KBM-7 (cell line): ENCODE results near the gene PPP1R16B.
"Not testable (repeated sequence)": the region's sequence is repeated elsewhere in the genome, so short reads cannot be mapped to it uniquely, and the experiment has no call there.

Experiments used
- DNase-seq: peaks from one replicate; pipeline ENCODE4 v3.0.0-alpha.2; 2015
- in situ Hi-C: fragments of 300-500 bp; cut with MboI; formaldehyde crosslinking; loops from 2 replicates; pipeline ENCODE4 v1.14.3; 2020; ENCODE audit warnings: low sequenced_read_pairs, low pct_unique_long_range_greater_than_20kb, mixed read lengths

Gene PPP1R16B

DNA sequence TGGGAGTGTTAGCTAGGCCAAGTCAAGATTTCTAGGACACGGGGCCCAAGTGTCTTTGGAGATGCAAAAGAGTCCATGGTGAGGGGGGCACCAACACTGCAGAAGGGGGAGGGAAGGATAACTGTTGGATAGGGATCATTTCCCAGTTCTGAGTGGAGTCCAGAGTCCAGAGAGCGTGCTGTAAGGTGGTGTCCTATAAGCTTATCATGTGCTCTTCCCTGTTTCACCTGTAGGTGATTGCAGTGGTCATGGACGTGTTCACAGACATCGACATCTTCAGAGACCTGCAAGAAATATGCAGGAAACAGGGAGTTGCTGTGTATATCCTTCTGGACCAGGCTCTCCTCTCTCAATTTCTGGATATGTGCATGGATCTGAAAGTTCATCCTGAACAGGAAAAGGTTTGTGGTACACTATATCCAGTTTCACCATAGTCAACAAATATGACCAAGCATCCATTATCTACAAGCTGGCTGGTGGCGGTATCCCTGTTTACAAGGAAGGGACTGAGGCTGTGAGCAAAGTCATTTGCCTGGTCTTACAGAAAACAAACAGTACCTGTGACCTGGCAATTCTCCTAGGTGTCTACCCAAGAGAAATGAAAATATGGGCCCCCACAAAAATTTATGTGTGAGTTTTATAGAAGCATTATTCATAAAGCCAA lies 136.4 kb downstream of the PPP1R16B start:
- in situ Hi-C loops, result no loop called here
- DNase-seq, result no peak

DNA sequence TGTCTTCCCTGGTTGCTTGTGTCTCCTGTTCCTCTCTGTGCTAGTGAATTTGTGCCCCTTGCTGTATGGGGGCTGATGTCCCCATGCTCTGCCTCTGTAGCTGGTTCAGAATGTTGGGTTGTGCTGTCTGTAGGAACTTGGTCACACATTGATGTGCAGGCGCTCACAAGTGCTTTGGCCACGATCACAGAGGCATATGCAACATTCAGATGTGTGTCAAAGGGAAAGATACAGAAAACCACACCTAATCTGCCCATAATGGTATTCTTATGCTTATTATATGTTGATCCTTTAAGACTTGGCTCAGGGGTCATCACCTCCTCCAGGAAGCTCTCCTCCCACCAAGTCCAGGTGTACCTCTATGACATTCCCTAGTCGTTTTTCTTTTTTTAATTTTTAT lies 139.5 kb downstream of the PPP1R16B start:
- in situ Hi-C loops, result no loop called here
- no peak for DNase-seq

DNA sequence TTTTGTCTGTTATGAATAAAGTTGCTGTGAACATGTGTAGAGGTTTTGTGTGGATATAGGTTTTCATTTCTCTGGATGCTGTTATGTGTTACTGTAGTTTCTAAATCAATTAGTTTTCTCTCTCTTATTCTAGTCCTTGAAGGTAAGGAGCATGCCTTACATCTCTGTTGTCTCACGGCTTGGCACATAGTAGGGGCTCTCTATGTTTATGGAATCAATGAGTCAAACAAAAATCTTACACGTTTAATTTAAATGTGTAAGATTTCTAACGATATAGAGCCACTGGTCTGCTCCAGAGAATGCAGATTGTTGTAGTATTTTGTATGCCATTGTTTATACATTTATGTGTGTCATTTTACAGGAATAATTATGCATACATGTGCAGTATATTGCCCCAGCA lies 141.3 kb downstream of the PPP1R16B start:
- in situ Hi-C loops, result no loop called here
- no peak for DNase-seq

DNA sequence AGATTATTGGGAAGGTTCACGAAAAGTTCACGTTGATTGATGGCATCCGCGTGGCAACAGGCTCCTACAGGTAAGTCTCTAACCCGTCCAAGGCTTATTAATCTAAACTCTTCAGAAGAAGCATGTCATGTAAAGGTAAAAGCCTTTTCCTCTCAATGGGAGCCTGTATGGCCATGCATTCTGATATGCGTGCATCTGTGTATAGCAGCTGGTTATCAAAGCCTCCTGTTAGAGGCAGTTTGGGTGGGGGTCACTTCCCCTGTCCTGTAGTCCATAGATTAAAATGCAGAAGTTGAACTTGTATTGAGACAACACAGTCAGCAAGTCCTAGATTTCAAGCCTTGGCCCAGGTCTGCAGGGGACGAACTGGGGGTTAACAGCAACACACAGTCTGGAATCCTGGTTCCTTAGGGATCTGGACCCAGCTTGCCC lies 142.4 kb downstream of the PPP1R16B start:
- DNase-seq, result peak; percentile 19
- in situ Hi-C loops, result no loop called here

DNA sequence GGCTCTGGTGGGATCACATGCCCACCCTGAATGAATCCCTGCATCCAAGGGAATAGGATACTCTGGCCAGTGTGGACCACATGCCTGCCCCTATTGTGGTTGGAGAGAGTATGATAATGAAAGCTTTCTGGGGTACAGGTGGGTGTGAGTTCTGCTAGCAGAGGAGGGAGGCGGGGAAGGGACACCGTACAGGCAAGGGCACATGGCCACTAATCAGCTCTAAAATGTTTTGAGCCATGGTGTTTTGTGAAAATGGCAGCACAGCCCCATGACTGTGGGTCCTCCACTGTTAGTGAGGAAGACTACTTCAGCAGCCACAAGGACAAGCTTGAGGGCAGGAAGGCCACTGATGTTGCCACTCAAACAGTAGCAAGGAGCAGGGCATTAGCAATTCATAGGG lies 144.8 kb downstream of the PPP1R16B start:
- DNase-seq, result no peak
- in situ Hi-C loops, result no loop called here

DNA sequence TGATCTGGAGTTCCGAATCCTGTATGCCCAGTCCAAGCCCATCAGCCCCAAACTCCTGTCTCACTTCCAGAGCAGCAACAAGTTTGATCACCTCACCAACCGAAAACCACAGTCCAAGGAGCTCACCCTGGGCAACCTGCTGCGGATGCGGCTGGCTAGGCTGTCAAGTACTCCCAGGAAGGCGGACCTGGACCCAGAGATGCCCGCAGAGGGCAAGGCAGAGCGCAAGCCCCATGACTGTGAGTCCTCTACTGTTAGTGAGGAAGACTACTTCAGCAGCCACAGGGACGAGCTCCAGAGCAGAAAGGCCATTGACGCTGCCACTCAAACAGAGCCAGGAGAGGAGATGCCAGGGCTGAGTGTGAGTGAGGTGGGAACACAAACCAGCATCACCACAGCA lies 146.1 kb downstream of the PPP1R16B start:
- in situ Hi-C loops, result no loop called here
- no peak for DNase-seq

DNA sequence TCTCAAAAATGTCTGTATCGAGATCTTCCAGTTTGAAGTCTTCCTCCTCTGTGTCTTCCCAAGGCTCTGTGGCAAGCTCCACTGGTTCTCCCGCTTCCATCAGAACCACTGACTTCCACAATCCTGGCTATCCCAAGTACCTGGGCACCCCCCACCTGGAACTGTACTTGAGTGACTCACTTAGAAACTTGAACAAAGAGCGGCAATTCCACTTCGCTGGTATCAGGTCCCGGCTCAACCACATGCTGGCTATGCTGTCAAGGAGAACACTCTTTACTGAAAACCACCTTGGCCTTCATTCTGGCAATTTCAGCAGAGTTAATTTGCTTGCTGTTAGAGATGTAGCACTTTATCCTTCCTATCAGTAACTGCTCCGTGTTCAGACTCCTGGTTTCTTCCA lies 146.7 kb downstream of the PPP1R16B start:
- in situ Hi-C loops, result no loop called here
- DNase-seq, result no peak

DNA sequence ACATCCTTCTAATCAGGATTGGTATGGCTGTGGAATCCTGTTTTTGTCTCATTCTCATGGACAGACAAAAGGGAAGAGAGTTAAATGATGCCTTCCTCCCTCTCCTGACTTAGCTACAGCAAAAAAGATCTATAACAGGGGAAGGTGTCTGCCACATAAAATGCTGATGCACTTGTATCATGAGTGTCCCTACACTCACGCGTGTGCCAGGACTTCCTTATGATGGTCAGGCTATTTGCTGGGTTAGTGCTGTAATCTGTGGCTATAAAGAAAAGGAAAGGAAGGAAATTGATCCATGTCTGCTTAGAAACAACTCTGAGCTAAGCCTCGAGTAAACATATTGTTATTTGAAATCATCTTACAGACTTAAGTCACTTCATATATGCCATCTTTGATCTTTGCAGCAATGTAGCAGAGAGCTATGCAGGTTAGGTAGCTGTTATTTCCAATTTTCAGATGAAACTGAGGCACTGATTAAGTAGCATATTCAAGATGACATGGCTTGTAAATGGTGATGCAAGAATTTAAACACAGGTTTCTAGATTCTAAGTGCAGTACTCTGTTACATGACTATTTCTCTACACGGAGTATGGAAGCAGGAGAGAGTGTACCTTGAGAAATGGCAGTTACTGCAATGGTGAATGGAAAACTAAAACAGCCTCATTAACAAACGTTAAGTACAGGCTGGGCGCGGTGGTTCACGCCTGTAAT lies 148.3 kb downstream of the PPP1R16B start:
- DNase-seq, result no peak
- in situ Hi-C loops, result no loop called here

DNA sequence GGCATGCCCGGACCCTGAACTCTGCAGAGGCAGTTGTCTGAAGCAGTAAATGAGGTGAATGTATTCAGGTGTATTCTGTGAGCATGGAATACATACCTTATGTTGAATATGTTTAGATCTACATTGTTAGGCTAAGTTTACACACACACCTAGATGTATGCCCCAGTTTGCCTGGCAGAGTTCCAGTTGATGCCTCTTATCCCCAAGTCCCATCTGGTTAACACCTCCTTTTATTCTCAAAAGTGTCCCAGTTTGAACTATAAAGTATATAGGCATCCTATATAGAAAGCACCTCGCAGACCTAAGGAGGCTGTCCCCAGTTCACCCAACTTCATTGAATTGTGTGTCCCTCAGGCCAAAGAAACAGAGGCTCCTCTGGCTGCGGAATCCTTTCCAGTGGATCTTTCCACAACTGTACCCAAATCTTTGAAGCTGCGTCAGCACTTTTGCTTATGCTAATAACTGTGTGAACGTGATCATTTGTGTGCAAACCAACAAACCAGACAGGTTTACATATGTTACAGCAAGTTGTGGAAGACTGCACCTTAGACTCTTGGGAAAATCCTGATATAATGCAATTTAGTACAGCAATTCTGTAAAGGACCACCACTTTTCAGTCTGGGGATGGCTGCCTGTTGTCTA lies 151.9 kb downstream of the PPP1R16B start:
- no peak for DNase-seq
- in situ Hi-C loops, result no loop called here

DNA sequence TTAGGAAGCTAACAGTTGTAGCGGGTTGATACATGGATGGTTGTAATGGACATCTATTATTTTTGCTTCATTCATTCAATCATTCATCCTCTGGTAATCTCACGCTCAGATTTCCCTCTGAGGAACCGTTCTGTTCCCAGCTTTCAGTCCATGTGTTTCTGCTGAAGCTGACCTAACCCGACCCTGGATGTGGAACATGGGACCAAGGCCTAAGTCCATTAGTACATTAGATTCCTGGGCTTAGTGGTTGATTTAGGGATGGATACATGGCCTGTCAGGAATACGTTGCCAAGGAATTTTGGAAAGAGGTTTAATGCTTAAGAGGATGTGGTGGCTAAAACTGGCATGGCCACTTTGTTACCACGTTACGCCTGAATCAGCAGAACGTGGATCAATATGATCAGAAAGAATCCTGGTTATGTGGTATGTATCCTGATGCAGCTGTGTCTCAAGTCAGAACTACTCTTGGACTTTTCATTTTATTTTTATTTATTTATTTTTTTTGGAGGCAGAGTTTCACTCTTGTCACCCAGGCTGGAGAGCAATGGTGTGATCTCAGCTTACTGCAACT lies 152.5 kb downstream of the PPP1R16B start:
- no peak for DNase-seq
- in situ Hi-C loops, result no loop called here

DNA sequence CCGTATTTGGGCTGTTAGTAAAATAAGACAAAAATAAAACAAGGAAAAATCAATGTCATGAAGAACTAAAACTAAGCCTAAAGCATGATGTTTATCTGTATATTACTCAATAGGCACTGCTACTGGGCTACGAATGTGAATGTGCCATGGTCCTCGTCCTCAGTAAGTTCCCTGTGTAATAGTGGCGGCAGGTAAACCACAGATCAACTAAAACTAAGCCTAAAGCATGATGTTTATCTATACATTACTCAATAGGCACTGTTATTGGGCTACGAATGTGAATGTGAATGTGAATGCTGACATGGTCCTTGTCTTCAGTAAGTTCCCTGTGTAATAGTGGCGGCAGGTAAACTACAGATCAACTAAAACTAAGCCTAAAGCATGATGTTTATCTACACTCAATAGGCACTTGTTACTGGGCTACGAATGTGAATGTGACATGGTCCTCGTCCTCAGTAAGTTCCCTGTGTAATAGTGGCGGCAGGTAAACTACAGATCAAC lies 154.7 kb downstream of the PPP1R16B start:
- DNase-seq, in situ Hi-C loops: not testable (repeated sequence)

DNA sequence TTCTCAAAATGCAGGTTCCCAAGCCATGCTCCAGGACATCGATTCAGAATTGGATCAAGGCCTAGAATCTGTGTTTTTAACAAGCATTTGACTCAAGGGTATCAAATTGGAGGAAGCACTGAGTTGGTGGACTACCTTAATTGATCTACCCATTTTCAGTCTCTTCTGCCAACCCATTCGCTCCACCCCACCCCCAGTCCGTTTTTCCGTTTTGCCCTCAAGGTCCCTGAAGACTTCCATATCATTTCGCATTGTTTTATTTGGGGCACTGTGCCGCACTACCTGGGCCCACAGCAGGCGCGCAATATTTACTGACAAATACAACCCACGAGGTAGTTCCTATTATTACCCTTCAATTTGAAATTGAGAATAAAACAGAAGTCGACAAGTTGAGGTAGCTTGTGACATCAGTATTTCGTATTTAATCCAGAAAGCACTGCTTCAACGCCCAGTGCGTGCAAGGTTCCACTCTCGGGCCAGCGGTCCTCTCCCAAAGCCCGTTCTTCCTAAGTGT lies 156.1 kb downstream of the PPP1R16B start:
- in situ Hi-C loops, result no loop called here
- DNase-seq, result no peak

DNA sequence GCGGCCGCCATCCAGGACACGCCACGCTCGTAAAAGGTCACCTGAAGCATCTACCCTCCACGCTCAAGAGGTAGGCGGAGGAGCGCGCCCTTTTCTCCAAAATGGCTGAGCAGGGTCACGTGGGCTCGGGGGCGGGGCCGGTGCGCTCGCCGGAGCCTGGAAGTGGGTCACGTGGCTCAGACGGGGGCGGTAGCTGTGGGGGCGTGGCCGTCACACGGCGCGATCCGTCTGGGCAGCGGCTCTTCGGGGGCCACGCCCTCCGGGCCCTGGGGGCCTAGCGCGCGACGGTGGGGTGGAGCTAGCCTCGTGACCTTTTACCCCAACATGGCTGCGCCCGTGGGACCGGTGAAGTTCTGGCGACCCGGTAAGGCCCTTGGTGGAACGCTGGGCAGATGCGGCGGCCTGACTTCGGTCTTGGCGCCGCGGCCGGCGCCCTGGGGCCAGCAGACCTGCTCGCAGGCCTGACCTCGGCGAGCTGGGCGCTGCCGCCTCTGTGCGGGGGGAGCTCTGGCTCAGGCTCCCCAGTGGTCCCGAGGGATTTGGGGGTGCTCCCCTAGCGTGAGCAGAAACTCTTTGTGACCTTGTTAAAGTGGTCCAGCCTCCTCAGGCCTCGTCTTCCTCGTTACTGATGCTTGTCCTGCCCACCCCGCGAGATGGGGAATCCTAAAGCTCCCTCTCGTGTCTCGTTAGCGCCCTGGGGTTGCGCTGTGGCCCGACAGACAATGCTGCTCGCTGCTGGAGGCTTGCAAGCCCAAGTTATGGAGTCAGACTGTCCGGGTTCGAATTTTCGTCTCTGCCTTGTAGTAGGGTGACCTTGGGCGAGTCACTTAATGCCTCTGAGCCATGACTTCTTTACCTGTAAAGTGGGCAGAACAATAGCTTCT lies 156.8 kb downstream of the PPP1R16B start, which contains the start of gene DHX35:
Gene DHX35 (plus strand): TSS at position 301 of the 884 bp plus-strand sequence. CDS start 24 bp downstream, at position 325.
- in situ Hi-C loops, result no loop called here
- peak; percentile 98 for DNase-seq

DNA sequence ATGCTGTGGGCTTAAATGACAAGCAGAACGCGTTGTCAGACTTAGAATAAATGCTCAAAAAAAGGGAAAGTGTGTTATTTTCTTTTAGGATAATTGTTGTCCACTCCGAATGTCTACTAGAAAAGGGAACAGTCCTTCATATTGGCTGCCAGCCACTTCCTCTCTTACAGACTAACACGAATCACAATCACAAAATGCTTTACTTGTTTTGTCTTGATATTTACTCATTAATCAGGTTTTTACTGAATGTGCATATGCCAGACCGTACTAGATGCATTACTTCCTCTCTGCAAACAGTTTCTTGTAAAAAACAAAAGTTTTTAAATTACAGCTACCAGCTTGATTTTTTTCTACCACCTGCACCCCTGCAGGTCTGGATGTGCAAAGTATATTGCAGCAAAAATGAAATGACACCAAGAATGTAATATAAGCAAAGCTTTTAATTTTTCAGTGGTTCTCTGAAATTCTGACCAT lies 157.5 kb downstream of the PPP1R16B start:
- peak; percentile 46 for DNase-seq
- in situ Hi-C loops, result no loop called here

DNA sequence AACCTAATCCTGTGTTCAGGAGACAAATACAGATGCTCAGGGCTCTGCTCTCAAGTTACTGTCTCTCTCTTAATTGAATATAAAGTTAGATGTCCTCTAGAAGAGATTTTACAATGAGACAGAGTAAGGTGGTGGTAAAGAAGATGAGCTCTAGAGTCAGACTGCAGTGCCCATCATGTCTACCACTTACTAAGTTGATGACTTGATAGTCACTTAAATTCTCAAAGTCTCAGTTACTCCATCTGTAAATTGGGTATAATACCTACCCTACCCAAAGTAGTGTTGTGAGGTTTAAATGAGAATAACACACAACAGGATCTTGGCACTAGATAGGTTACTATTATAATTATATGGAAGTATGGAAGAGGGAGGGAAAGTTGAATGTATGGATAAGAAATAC lies 158.2 kb downstream of the PPP1R16B start:
- DNase-seq, result no peak
- in situ Hi-C loops, result no loop called here

DNA sequence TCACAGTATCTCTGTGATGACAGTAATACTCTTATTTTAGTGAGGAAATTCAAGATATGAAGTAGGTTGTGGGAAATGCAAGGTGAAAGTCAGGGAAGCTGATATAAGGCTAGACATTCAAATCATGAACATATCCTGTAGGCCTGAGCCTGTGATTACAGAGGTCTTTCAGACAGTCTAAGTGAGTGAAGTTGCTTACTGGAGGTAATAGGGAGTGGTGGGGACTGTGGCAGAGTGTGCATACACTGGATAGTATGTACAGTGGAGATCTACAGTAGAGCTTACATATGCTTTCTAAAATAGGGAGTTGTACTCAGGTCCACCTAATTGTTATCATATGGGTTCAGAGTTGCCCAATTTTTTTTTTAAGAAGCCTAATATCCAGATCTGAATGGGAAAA lies 159.8 kb downstream of the PPP1R16B start:
- in situ Hi-C loops, result no loop called here
- no peak for DNase-seq

DNA sequence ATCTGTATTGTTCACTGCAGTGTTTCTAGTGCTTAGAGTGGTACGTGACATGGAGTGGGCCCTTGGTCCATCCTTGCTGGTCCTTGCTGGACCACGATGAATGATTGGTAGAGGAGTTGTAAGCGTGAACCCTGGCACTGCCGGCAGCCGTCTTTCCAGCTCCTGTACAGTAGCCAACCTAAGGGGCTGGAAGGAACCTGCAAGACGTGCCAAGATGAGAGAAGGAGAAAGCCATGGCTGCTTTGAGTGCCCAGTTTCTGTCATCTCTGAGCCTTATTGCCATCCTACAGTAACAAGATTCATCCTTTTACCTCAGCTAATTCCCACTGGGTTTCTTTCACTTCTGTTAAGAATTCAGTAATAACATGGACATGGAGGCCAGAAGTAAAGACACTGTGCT lies 162.6 kb downstream of the PPP1R16B start:
- in situ Hi-C loops, result no loop called here
- DNase-seq, result no peak

DNA sequence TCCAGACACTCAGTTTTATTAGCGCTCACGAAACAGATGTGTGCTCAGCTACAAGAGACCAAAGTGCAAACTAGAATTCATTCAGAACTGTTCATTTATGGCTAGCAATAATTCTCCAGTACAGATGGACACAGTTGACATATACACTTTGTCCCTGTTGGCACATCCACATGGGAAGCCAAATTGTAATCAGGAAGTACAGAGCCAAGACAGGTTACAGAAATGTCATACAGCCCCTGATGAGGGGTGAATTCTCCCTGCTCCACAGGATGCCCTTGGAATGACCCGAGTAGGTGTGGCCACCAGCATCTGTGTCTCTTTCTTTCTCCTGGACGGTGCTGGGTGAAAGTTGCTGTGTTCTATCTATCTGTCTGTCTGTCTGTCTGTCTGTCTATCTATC lies 164.2 kb downstream of the PPP1R16B start:
- in situ Hi-C loops, result no loop called here
- no peak for DNase-seq

DNA sequence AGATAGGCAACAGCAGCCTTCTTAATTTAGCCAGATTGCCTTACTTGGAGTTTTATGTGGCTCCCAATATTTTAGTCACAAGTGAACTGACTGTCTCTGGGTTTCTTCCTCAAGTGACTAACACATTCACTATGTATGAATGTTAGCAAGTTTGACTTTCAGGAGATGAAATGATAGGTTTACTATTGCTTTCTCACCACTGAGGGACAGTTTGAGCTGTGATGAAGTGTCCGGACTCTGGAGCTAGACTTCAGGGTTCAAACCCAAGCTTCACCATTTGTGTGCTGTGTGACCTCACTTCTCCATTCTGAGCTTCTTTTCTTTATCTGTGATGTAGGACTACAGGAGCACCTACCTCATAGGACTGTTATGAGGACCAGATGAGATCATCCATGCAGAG lies 164.8 kb downstream of the PPP1R16B start:
- DNase-seq, result no peak
- in situ Hi-C loops, result no loop called here
